ENCODE results near the gene PHACTR3.

Gene PHACTR3

GRCh38 chr20:59777331-59777725 lies 173.0 kb downstream of the PHACTR3 start:
- no peak for DNase-seq (ENCODE audit: low spot score)

GRCh38 chr20:59777814-59778575 lies 173.7 kb downstream of the PHACTR3 start:
- DNase-seq (ENCODE audit: low spot score) = no peak

GRCh38 chr20:59778615-59779200 lies 174.4 kb downstream of the PHACTR3 start:
- DNase-seq (ENCODE audit: low spot score) = no peak

DNA sequence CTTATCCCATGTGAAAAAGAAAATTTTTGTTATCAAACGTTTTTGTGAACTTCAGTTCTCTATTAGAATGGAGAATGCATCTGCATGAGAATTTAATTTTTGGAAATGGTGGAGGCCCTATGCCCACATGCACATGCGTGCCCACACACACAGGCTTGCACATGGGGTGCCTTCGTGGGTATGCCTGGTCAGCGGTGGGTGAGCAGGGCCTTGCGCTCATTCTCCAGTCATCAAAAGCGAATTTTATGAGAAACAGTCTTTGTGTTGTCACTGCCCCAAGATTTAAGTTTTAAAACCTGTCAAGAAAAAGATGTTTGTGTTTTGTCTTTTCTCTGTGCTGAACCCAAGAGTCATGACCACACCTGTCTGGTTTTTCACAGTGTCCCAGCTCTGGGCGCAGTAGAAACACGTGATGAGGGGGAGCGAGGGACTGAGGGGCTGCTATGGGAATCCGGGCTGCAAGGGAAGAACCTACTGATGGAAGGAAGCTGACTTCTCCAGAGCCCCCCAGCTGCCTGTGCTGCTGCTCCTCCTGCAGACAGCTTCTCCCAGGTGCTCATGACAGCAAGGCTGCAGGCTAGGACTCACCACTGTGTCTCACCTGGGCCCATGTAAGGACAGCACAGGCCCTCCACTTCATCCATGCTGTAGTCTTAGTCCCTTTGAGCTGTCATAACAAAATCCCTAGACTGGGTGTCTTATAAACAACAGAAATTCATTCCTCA lies 175.5 kb downstream of the PHACTR3 start:
- no peak for DNase-seq (ENCODE audit: low spot score)

- DNase-seq (ENCODE audit: low spot score) = no peak
These were observed 176.3 kb downstream of the PHACTR3 start for GRCh38 chr20:59780494-59781185.

DNA sequence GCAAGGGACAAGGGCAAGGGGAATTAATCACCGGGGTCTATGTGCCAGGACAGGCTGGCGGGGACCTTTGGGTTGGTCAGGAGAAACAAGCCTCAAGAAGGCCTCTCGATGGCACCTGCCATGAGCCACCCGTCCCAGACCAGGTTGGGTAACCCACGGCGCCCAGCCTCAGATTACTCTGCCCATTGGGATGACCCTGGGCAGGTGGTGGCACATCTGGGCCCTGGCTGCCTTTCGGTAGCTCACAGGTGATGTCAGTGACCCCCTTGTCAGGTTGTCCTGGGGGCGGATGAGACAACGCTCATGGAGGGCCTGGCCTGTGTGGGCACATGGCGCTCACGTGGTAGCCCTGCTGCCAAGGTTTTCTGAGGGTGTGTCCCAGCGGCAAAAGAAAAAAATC lies 176.9 kb downstream of the PHACTR3 start:
- DNase-seq (ENCODE audit: low spot score) = no peak

GRCh38 chr20:59782986-59783640 lies 178.8 kb downstream of the PHACTR3 start:
- peak; percentile 83 for DNase-seq (ENCODE audit: low spot score)

GRCh38 chr20:59783641-59784010 lies 179.3 kb downstream of the PHACTR3 start:
- no peak for DNase-seq (ENCODE audit: low spot score)

DNA sequence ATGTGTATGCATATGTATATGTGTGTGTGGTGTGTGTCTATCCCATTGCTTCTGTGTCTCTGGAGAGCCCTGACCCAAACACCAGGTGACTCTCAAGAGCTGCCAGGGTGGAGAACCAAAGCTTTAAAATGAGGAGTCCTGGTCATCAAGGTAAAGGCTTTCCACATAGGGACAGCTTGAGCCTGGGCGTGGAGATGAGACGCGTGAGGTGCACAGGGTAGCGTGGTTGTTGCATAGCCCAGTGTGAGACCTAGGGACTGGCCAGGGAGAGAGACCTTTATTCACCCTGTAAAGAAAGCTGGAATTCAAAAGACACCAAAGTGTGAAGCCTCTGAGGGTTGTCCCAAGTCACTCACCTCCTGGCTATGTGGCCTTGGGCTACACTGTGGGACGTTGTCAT lies 180.0 kb downstream of the PHACTR3 start:
- DNase-seq (ENCODE audit: low spot score) = no peak

DNA sequence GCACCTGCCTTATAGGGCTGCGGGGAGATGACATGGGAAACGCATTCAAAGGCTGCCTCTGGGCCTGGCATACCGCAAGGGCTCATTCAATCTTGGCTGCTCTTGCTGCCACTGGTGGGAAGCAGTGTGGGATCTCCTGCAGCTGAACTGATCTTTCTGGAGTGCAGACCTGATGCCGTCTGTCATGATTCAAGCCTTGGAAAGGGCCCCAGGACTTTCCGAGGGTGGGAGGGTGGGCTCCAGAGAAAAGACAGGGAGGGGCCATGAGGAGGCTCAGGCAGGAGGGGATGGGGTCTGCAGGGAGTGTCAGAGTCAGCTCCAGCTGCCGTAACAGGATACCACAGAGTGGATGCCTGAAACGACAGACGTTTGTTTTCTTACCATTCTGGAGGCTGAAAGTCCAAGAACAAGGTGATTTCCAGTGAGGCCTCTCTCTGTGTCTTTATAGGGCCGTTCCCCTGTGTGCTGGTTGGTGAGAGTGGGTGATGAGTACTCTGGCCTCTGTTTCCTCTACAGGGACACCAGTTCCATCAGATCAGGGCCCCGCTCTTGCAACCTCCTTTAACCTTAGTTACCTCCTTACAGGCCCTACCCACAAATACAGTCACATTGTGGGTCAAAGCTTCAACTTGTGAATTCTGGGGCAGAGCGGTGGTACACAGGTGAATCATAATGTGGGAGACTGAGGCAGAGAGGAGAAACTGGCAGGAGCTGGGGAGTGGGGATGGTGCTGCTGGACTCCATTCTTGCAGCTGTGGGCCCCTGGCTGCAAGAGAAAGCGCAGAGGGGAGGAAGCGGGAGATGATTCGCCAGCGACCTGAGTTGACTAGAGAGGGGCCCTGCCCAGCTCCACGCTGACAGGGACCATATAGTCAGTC lies 180.7 kb downstream of the PHACTR3 start:
- no peak for DNase-seq (ENCODE audit: low spot score)

- DNase-seq (ENCODE audit: low spot score) = no peak
These were observed 181.3 kb downstream of the PHACTR3 start for GRCh38 chr20:59785669-59785959.

- DNase-seq (ENCODE audit: low spot score) = no peak
These were observed 181.9 kb downstream of the PHACTR3 start for GRCh38 chr20:59785986-59786795.

- no peak for DNase-seq (ENCODE audit: low spot score)
These were observed 182.6 kb downstream of the PHACTR3 start for GRCh38 chr20:59786801-59787537.

DNA sequence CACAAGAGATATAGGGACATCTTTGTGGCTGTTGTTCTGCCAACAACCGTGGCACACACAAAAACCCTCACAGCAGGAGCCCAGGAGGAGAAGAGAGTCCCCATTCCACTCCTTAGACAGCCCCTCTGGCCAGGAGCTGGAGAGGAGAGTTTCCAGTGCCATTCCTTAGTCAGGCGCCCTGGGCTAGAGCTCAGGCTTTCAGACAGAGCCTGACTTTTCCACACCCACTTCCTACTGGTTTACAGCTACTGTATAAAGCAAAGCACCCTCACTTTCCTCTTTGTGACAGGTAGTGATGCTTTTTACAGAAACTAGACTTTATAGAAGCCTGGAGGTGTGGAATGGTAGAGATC lies 183.2 kb downstream of the PHACTR3 start:
- DNase-seq (ENCODE audit: low spot score) = no peak

GRCh38 chr20:59788196-59788735 lies 183.9 kb downstream of the PHACTR3 start:
- DNase-seq (ENCODE audit: low spot score) = no peak

DNA sequence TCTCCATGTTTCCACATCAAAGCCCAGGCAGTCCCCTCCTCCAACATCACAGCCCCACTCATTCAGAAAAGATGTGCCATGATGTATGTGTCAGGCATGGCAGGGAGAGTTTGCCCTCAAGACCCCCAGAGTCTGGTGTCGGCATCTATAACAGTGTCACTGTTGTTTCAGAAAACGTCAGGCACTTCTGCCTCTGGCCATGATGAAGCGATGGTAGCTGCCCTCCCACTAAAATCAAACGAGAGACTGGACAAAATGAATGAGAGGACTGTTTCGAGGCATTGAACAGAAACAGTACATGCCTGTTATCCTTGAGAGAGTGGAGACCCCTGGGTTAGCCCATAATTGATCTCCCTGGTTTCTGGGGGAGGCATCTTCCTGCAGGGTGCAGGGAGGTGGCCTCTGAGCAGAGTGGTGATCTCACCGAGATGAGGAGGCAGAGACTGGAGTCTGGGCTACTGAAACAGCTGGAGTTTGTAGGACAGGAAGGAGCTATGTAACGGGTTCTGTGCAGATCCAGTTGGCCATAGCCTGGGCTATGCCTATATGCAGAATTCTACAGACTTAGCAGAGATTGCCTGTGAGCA lies 184.6 kb downstream of the PHACTR3 start:
- DNase-seq (ENCODE audit: low spot score) = no peak

DNA sequence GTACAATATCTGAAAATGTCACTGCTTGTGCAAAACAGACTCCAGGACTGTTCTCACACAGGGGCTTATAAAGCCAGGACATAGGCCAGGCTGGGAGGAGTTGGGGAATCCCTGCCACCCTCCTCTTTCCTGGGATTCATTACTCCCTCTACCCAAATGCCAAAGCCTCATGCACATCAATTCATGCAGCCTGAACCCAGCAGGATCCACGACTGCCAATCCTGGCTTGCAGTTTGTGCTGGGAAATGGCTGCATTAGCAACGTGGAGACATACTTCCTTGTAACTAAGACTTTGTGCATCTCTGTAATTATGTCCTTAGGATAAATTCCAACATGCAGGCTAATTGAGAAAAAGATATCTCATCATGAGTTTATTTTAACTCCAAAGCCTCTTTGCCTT lies 185.3 kb downstream of the PHACTR3 start:
- no peak for DNase-seq (ENCODE audit: low spot score)

GRCh38 chr20:59790346-59790745 lies 186.0 kb downstream of the PHACTR3 start:
- no peak for DNase-seq (ENCODE audit: low spot score)

GRCh38 chr20:59792300-59792699 lies 188.0 kb downstream of the PHACTR3 start:
- no peak for DNase-seq (ENCODE audit: low spot score)
